Activated CD4-positive, alpha-beta memory T cell treated with anti-CD3 and anti-CD28 coated beads, Interleukin-2, amount 10 ng/mL, durations not matched to agents 7 days and 5 days (primary cell): ENCODE data around the gene BRD1. TPM values are rescaled to one million over a fixed set of nuclear protein-coding genes. Genes with fewer than 3 reads are reported as not detected.

Experiments used
- CTCF ChIA-PET: fragments of 350-600 bp; sonication (Branson Sonifier 250); formaldehyde crosslinking; loops from one replicate; lab custom pipeline; 2021; ENCODE audit warnings: antibody characterized with exemption, inconsistent platforms; lab: Charles Lee
- POLR2A ChIA-PET: fragments of 350-600 bp; sonication (Branson Sonifier 250); formaldehyde crosslinking; loops from one replicate; lab custom pipeline; 2021; ENCODE audit warnings: antibody characterized with exemption; lab: Charles Lee
- DNase-seq: peaks from one replicate; pipeline ENCODE4 v3.0.0-alpha.2; 2020
- H3K27ac Mint-ChIP-seq: one replicate; pipeline ENCODE4 v1.8.0; 2021; ENCODE audit warnings: mild to moderate bottlenecking, mixed read lengths
- H3K27me3 Mint-ChIP-seq: one replicate; pipeline ENCODE4 v1.8.0; 2021; ENCODE audit warnings: mixed read lengths
- H3K36me3 Mint-ChIP-seq: one replicate; pipeline ENCODE4 v1.8.0; 2021; ENCODE audit warnings: low read depth, mixed read lengths
- H3K4me1 Mint-ChIP-seq: one replicate; pipeline ENCODE4 v1.8.0; 2021; ENCODE audit warnings: mixed read lengths
- H3K4me3 Mint-ChIP-seq: one replicate; pipeline ENCODE4 v1.8.0; 2021; ENCODE audit warnings: mild to moderate bottlenecking, mixed read lengths
- H3K9me3 Mint-ChIP-seq: one replicate; pipeline ENCODE4 v1.8.0; 2021; ENCODE audit warnings: mixed read lengths
- total RNA-seq, 2 experiments: library from RNA; stranded (reverse); gene quantifications; one replicate each; pipeline ENCODE4 v1.2.3, GENCODE V29; 2021

BRD1 gene
- total RNA-seq, 2 experiments from 2014 or later, result 54.7 to 55.4 TPM

- ChIA-PET CTCF (interaction anchor here (0.8 to 1.3 kb wide), 4 partner anchors 9 to 53 kb away, joined by 3 to 4 read pairs (median 3); no protein-coding TSS in a partner anchor), POLR2A (interaction anchor here (1.0 to 2.4 kb wide), 4 partner anchors 11 to 34 kb away, joined by 3 to 9 read pairs (median 4); no protein-coding TSS in a partner anchor)
- DNase-seq, result no peak
- Mint-ChIP-seq H3K27ac (no peak overlapping the region), H3K27me3 (no peaks in the 10 kb centered on the region), H3K36me3 (peaks cover 80% of the 10 kb centered on the region), H3K4me3 (no peak overlapping the region), H3K4me1 (peaks cover 68% of the 10 kb centered on the region), H3K9me3 (no peaks in the 10 kb centered on the region)
Measured at GRCh38 chr22:49820984-49821383, 6.7 kb downstream of the BRD1 start.

GRCh38 chr22:49817359-49817758, 10.3 kb downstream of the BRD1 start:
- no peak overlapping the region for H3K4me3 Mint-ChIP-seq
- no peak for DNase-seq
- no peaks in the 10 kb centered on the region for H3K9me3 Mint-ChIP-seq
- H3K4me1 Mint-ChIP-seq, result peaks cover 60% of the 10 kb centered on the region
- peaks cover 66% of the 10 kb centered on the region for H3K36me3 Mint-ChIP-seq
- ChIA-PET POLR2A (interaction anchor here (1.1 kb wide), 1 partner anchor 101 kb away, joined by 3 read pairs; the partner anchor contains the start of genes ALG12 and CRELD2), CTCF (no interaction called here)
- no peaks in the 10 kb centered on the region for H3K27me3 Mint-ChIP-seq
- no peak overlapping the region for H3K27ac Mint-ChIP-seq

GRCh38 chr22:49815641-49816091, 12.0 kb downstream of the BRD1 start:
- peak overlapping the region; percentile 67 for H3K27ac Mint-ChIP-seq

GRCh38 chr22:49814856-49815255, 12.8 kb downstream of the BRD1 start:
- Mint-ChIP-seq H3K4me3 (no peak overlapping the region), H3K9me3 (no peaks in the 10 kb centered on the region), H3K4me1 (peaks cover 69% of the 10 kb centered on the region), H3K27ac (peak overlapping the region; percentile 6), H3K36me3 (peaks cover 64% of the 10 kb centered on the region), H3K27me3 (no peaks in the 10 kb centered on the region)
- CTCF ChIA-PET, result no interaction called here
- POLR2A ChIA-PET, result interaction anchor here (1.3 to 2.1 kb wide), 4 partner anchors 12 to 66 kb away, joined by 4 to 8 read pairs (median 5); no protein-coding TSS in a partner anchor
- DNase-seq, result no peak

More at GRCh38 chr22:49815641-49816091, 12.0 kb downstream of the BRD1 start:
- Mint-ChIP-seq H3K4me3 (no peak overlapping the region), H3K27me3 (no peaks in the 10 kb centered on the region), H3K4me1 (peaks cover 67% of the 10 kb centered on the region), H3K9me3 (no peaks in the 10 kb centered on the region), H3K36me3 (peaks cover 65% of the 10 kb centered on the region)
- POLR2A ChIA-PET, result interaction anchor here (1.3 to 2.1 kb wide), 4 partner anchors 11 to 65 kb away, joined by 4 to 8 read pairs (median 5); no protein-coding TSS in a partner anchor
- CTCF ChIA-PET, result no interaction called here
- peak; percentile 36 for DNase-seq

- no peak overlapping the region for H3K4me3 Mint-ChIP-seq
- H3K36me3 Mint-ChIP-seq, result peaks cover 68% of the 10 kb centered on the region
- H3K4me1 Mint-ChIP-seq, result peaks cover 73% of the 10 kb centered on the region
- ChIA-PET POLR2A (interaction anchor here (0.8 to 1.5 kb wide), 2 partner anchors 15 to 67 kb away, joined by 3 to 5 read pairs; no protein-coding TSS in a partner anchor), CTCF (no interaction called here)
- no peak for DNase-seq
- H3K27ac Mint-ChIP-seq, result no peak overlapping the region
- H3K9me3 Mint-ChIP-seq, result no peaks in the 10 kb centered on the region
- H3K27me3 Mint-ChIP-seq, result no peaks in the 10 kb centered on the region
Measured at GRCh38 chr22:49814164-49814686, 13.4 kb downstream of the BRD1 start.

GRCh38 chr22:49812838-49813237, 14.8 kb downstream of the BRD1 start:
- Mint-ChIP-seq H3K36me3 (peaks cover 66% of the 10 kb centered on the region), H3K4me3 (no peak overlapping the region), H3K27me3 (no peaks in the 10 kb centered on the region), H3K4me1 (peaks cover 80% of the 10 kb centered on the region), H3K9me3 (no peaks in the 10 kb centered on the region), H3K27ac (no peak overlapping the region)
- DNase-seq, result no peak
- POLR2A ChIA-PET, result interaction anchor here (0.7 to 2.2 kb wide), 2 partner anchors 13 to 16 kb away, joined by 3 to 8 read pairs; no protein-coding TSS in a partner anchor
- CTCF ChIA-PET, result no interaction called here

GRCh38 chr22:49811020-49811791, 16.5 kb downstream of the BRD1 start:
- no peak overlapping the region for H3K4me3 Mint-ChIP-seq
- H3K9me3 Mint-ChIP-seq, result no peaks in the 10 kb centered on the region
- CTCF ChIA-PET, result interaction anchor here (1.0 to 1.3 kb wide), 2 partner anchors 9 kb away, joined by 3 read pairs; no protein-coding TSS in a partner anchor
- H3K4me1 Mint-ChIP-seq, result peaks cover 79% of the 10 kb centered on the region
- H3K27me3 Mint-ChIP-seq, result no peaks in the 10 kb centered on the region
- no peak for DNase-seq
- peak overlapping the region; percentile 58 for H3K27ac Mint-ChIP-seq
- POLR2A ChIA-PET, result interaction anchor here (2.2 kb wide), 1 partner anchor 15 kb away, joined by 8 read pairs; no protein-coding TSS in a partner anchor
- H3K36me3 Mint-ChIP-seq, result peaks cover 59% of the 10 kb centered on the region

GRCh38 chr22:49810363-49811019, 17.2 kb downstream of the BRD1 start:
- no peak for DNase-seq
- peaks cover 54% of the 10 kb centered on the region for H3K36me3 Mint-ChIP-seq
- ChIA-PET POLR2A (interaction anchor here (1.0 kb wide), 2 partner anchors 11 to 16 kb away, joined by 3 to 4 read pairs; no protein-coding TSS in a partner anchor), CTCF (interaction anchor here (1.3 to 2.1 kb wide), 2 partner anchors 10 to 43 kb away, joined by 3 to 6 read pairs; no protein-coding TSS in a partner anchor)
- no peaks in the 10 kb centered on the region for H3K27me3 Mint-ChIP-seq
- H3K27ac Mint-ChIP-seq, result peak overlapping the region; percentile 58
- no peak overlapping the region for H3K4me3 Mint-ChIP-seq
- H3K4me1 Mint-ChIP-seq, result peaks cover 75% of the 10 kb centered on the region
- no peaks in the 10 kb centered on the region for H3K9me3 Mint-ChIP-seq

GRCh38 chr22:49807780-49808708, 19.6 kb downstream of the BRD1 start:
- peaks cover 55% of the 10 kb centered on the region for H3K36me3 Mint-ChIP-seq
- DNase-seq, result peak; percentile 76
- ChIA-PET POLR2A (interaction anchor here (1.5 kb wide), 2 partner anchors 18 to 49 kb away, joined by 3 to 6 read pairs; no protein-coding TSS in a partner anchor), CTCF (interaction anchor here (1.5 to 2.1 kb wide), 2 partner anchors 41 to 222 kb away, joined by 3 to 6 read pairs; no protein-coding TSS in a partner anchor)
- H3K9me3 Mint-ChIP-seq, result no peaks in the 10 kb centered on the region
- H3K4me3 Mint-ChIP-seq, result peak overlapping the region; percentile 0
- H3K27ac Mint-ChIP-seq, result peak overlapping the region; percentile 78
- H3K4me1 Mint-ChIP-seq, result peaks cover 73% of the 10 kb centered on the region
- H3K27me3 Mint-ChIP-seq, result no peaks in the 10 kb centered on the region

GRCh38 chr22:49807129-49807528, 20.5 kb downstream of the BRD1 start:
- H3K4me1 Mint-ChIP-seq, result peaks cover 69% of the 10 kb centered on the region
- H3K27me3 Mint-ChIP-seq, result no peaks in the 10 kb centered on the region
- ChIA-PET POLR2A (no interaction called here), CTCF (no interaction called here)
- H3K4me3 Mint-ChIP-seq, result no peak overlapping the region
- H3K27ac Mint-ChIP-seq, result peak overlapping the region; percentile 78
- DNase-seq, result no peak
- H3K36me3 Mint-ChIP-seq, result peaks cover 60% of the 10 kb centered on the region
- no peaks in the 10 kb centered on the region for H3K9me3 Mint-ChIP-seq

- Mint-ChIP-seq H3K27me3 (no peaks in the 10 kb centered on the region), H3K4me3 (no peak overlapping the region), H3K27ac (no peak overlapping the region), H3K36me3 (peaks cover 59% of the 10 kb centered on the region), H3K9me3 (no peaks in the 10 kb centered on the region), H3K4me1 (peaks cover 46% of the 10 kb centered on the region)
- no peak for DNase-seq
- CTCF ChIA-PET, result no interaction called here
- POLR2A ChIA-PET, result no interaction called here
Measured at GRCh38 chr22:49803737-49804375, 23.8 kb downstream of the BRD1 start.
